Activated naive CD4-positive, alpha-beta T cell treated with anti-CD3 and anti-CD28 coated beads, Interleukin-2, amount 10 ng/mL, durations not matched to agents 7 days and 5 days (primary cell): Measurements from ENCODE around the gene PLA2G2C.

Experiments
- CTCF ChIA-PET: fragments of 350-600 bp; sonication (Branson Sonifier 250); formaldehyde crosslinking; loops from one replicate; lab custom pipeline; 2021; ENCODE audit warnings: antibody characterized with exemption; lab: Charles Lee
- DNase-seq: peaks from one replicate; pipeline ENCODE4 v3.0.0-alpha.2; 2020
- H3K27ac Mint-ChIP-seq: one replicate; pipeline ENCODE4 v1.8.0; 2021; ENCODE audit warnings: mild to moderate bottlenecking, moderate library complexity, mixed read lengths
- H3K27me3 Mint-ChIP-seq: one replicate; pipeline ENCODE4 v1.8.0; 2021; ENCODE audit warnings: mild to moderate bottlenecking, mixed read lengths
- H3K36me3 Mint-ChIP-seq: one replicate; pipeline ENCODE4 v1.8.0; 2021; ENCODE audit warnings: mixed read lengths
- H3K4me1 Mint-ChIP-seq: one replicate; pipeline ENCODE4 v1.8.0; 2021; ENCODE audit warnings: mixed read lengths
- H3K4me3 Mint-ChIP-seq: one replicate; pipeline ENCODE4 v1.8.0; 2021; ENCODE audit warnings: mild to moderate bottlenecking, moderate library complexity, mixed read lengths
- H3K9me3 Mint-ChIP-seq: one replicate; pipeline ENCODE4 v1.8.0; 2021; ENCODE audit warnings: mixed read lengths

Gene PLA2G2C

DNA sequence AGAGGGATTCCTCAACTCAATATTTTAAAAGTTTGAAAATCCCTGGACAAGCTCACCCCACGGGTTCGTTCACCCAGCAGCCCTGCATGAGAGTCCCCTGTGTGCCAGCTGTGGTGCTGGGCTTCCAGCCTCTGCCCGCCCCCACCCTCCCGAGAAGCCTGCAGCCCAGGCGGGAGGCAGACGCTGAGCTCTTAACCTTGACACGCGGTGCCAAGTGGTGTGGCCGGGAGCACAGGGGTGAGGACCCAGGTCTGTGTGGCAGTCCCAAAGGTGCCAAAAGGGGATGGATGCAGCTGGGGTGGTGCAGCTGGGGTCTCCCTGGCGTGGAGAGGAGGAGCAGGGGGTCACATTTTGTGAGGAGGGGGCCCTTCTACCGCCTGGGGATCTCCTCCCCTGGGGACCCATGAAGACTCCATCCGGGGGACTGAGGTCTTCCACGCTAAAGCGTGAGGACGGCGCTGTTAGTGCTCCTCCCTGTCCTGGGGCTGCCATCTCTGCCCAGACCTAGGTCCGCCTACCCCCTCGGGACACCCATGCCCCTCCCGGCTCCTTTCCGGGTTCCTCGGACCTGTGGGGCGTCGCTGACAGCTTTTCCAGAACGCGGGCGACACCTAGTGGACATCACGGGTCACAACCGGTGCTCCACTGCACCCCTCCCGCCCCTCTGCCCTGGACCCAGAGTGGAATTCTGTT is 34.3 kb downstream of the PLA2G2C start:
- Mint-ChIP-seq H3K36me3 (no peaks in the 10 kb centered on the region), H3K27ac (no peak overlapping the region), H3K9me3 (no peaks in the 10 kb centered on the region), H3K27me3 (peaks cover 27% of the 10 kb centered on the region), H3K4me1 (peaks cover 16% of the 10 kb centered on the region), H3K4me3 (peak overlapping the region; percentile 69)
- DNase-seq, result peak; percentile 85
- CTCF ChIA-PET, result interaction anchor here (0.8 to 4.5 kb wide), 16 partner anchors 9 to 437 kb away, joined by 3 to 51 read pairs (median 4); no protein-coding TSS in a partner anchor

DNA sequence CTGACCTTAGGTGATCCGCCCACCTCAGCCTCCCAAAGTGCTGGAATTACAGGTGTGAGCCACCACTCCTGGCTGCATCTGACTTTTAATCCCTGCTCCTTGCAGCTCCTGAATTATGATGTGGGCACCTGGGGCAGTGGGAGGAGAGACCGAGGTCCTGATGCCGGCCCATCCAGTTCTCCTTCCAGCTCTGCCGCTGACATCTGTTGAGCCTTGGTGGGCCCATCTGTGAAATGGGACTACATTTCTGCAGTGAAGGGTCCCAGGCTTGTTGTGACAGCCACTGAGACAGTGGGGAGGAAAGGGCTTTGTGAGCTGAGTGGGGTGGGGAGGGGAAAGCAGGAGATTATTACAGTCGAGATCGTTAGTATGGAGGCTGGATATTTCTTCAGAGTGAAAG is 35.3 kb downstream of the PLA2G2C start:
- peak; percentile 15 for DNase-seq
- H3K36me3 Mint-ChIP-seq, result no peaks in the 10 kb centered on the region
- no peak overlapping the region for H3K4me3 Mint-ChIP-seq
- peaks cover 29% of the 10 kb centered on the region for H3K27me3 Mint-ChIP-seq
- H3K9me3 Mint-ChIP-seq, result no peaks in the 10 kb centered on the region
- peaks cover 16% of the 10 kb centered on the region for H3K4me1 Mint-ChIP-seq
- no peak overlapping the region for H3K27ac Mint-ChIP-seq
- CTCF ChIA-PET, result interaction anchor here (1.1 to 4.5 kb wide), 6 partner anchors 43 to 489 kb away, joined by 3 to 51 read pairs (median 8); no protein-coding TSS in a partner anchor

DNA sequence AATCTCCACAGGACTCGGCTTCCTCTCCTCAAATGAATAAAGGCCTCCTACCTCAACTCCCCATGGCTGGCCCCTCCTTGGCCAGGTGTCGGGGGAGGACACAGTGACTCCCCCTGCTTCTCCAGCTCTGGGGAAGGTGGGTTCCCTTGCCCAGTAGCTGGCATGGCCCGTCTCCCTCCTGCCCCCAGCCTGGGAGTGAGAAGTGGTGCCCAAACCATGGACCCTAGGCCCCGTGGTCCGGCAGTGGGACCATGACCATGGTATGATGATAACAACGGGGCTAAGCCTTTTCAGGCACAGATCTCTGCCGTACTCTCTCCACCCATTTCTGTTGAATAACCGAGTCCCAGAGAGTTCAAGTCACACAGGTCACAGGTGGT is 36.0 kb downstream of the PLA2G2C start:
- no peaks in the 10 kb centered on the region for H3K36me3 Mint-ChIP-seq
- peaks cover 16% of the 10 kb centered on the region for H3K4me1 Mint-ChIP-seq
- CTCF ChIA-PET, result interaction anchor here (1.1 to 4.5 kb wide), 4 partner anchors 44 to 488 kb away, joined by 3 to 51 read pairs (median 15); no protein-coding TSS in a partner anchor
- H3K27ac Mint-ChIP-seq, result no peak overlapping the region
- H3K27me3 Mint-ChIP-seq, result peaks cover 31% of the 10 kb centered on the region
- H3K4me3 Mint-ChIP-seq, result no peak overlapping the region
- no peaks in the 10 kb centered on the region for H3K9me3 Mint-ChIP-seq
- DNase-seq, result peak; percentile 18

- no peaks in the 10 kb centered on the region for H3K36me3 Mint-ChIP-seq
- peak; percentile 11 for DNase-seq
- CTCF ChIA-PET, result interaction anchor here (4.5 kb wide), 1 partner anchor 232 kb away, joined by 51 read pairs; no protein-coding TSS in a partner anchor
- H3K4me1 Mint-ChIP-seq, result peaks cover 14% of the 10 kb centered on the region
- no peak overlapping the region for H3K27ac Mint-ChIP-seq
- H3K4me3 Mint-ChIP-seq, result no peak overlapping the region
- peaks cover 31% of the 10 kb centered on the region for H3K27me3 Mint-ChIP-seq
- H3K9me3 Mint-ChIP-seq, result no peaks in the 10 kb centered on the region
Measured at GRCh38 chr1:20149601-20150325, 36.6 kb downstream of the PLA2G2C start.

DNA sequence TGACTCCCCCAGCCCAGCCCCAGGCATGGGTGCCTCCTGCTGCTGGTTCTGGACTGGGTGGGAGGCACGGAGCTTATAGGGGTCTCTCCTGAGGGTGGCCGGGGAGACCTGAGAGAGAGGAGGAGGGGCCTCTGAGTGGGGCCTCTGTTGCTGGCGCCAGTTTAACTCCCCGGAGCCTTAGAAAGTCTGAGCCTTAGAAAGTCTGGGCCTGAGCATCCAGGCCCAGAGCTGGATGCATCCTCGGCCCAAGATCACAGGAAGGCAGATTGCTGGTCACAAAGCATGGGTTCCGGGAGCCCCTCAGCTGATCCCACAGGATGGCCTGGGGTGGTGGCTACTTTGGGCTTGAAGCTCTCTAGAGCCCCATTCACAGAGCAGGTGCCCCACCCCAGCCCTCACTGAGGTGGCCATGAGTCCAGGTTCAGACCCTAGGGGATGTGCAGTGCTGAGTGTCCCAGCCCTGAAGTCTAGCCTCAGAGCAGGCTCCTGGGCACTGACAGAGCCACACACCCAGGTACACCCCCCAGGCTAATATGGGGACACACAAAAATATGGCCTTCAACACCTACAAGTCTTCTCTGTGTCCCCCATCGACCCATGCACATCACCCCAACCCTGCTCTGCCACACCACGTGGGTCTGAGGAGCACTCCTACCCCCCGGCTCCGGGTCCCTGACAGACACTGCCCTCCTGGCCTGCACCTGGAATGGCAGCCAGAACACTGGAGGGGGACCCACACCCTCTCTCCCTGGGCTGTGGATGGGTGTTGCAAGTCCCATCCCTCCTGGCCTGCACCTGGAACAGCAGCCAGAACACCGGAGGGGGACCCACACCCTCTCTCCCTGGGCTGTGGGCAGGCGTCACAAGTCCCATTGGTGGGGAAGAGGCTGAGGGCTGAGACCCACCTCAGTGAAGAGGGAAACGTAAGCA is 37.5 kb downstream of the PLA2G2C start:
- H3K4me1 Mint-ChIP-seq, result peaks cover 5% of the 10 kb centered on the region
- DNase-seq, result peak; percentile 18
- H3K4me3 Mint-ChIP-seq, result no peak overlapping the region
- CTCF ChIA-PET, result no interaction called here
- no peaks in the 10 kb centered on the region for H3K9me3 Mint-ChIP-seq
- H3K27me3 Mint-ChIP-seq, result peaks cover 31% of the 10 kb centered on the region
- no peak overlapping the region for H3K27ac Mint-ChIP-seq
- H3K36me3 Mint-ChIP-seq, result no peaks in the 10 kb centered on the region

GRCh38 chr1:20147846-20148570 is 38.3 kb downstream of the PLA2G2C start:
- CTCF ChIA-PET, result no interaction called here

GRCh38 chr1:20143734-20144565 is 42.4 kb downstream of the PLA2G2C start:
- no peak overlapping the region for H3K4me3 Mint-ChIP-seq
- H3K9me3 Mint-ChIP-seq, result no peaks in the 10 kb centered on the region
- no peak overlapping the region for H3K27ac Mint-ChIP-seq
- no peaks in the 10 kb centered on the region for H3K4me1 Mint-ChIP-seq
- H3K27me3 Mint-ChIP-seq, result peaks cover 17% of the 10 kb centered on the region
- no peaks in the 10 kb centered on the region for H3K36me3 Mint-ChIP-seq
- CTCF ChIA-PET, result no interaction called here
- no peak for DNase-seq

More at GRCh38 chr1:20147846-20148570, 38.3 kb downstream of the PLA2G2C start:
- H3K27me3 Mint-ChIP-seq, result peaks cover 31% of the 10 kb centered on the region
- peaks cover 3% of the 10 kb centered on the region for H3K4me1 Mint-ChIP-seq
- H3K36me3 Mint-ChIP-seq, result no peaks in the 10 kb centered on the region
- no peak overlapping the region for H3K4me3 Mint-ChIP-seq
- H3K9me3 Mint-ChIP-seq, result no peaks in the 10 kb centered on the region
- H3K27ac Mint-ChIP-seq, result no peak overlapping the region
- DNase-seq, result no peak

- CTCF ChIA-PET, result interaction anchor here (1.2 kb wide), 1 partner anchor 9 kb away, joined by 4 read pairs; no protein-coding TSS in a partner anchor
- no peaks in the 10 kb centered on the region for H3K4me1 Mint-ChIP-seq
- no peaks in the 10 kb centered on the region for H3K36me3 Mint-ChIP-seq
- no peak overlapping the region for H3K27ac Mint-ChIP-seq
- no peak overlapping the region for H3K4me3 Mint-ChIP-seq
- DNase-seq, result no peak
- H3K9me3 Mint-ChIP-seq, result no peaks in the 10 kb centered on the region
- H3K27me3 Mint-ChIP-seq, result peaks cover 13% of the 10 kb centered on the region
Measured at GRCh38 chr1:20143318-20143717, 43.0 kb downstream of the PLA2G2C start.

GRCh38 chr1:20142001-20142710 is 44.2 kb downstream of the PLA2G2C start:
- Mint-ChIP-seq H3K4me3 (no peak overlapping the region), H3K27me3 (peaks cover 18% of the 10 kb centered on the region), H3K4me1 (no peaks in the 10 kb centered on the region), H3K36me3 (no peaks in the 10 kb centered on the region), H3K9me3 (no peaks in the 10 kb centered on the region), H3K27ac (no peak overlapping the region)
- DNase-seq, result no peak
- CTCF ChIA-PET, result interaction anchor here (1.2 kb wide), 1 partner anchor 10 kb away, joined by 4 read pairs; no protein-coding TSS in a partner anchor

DNA sequence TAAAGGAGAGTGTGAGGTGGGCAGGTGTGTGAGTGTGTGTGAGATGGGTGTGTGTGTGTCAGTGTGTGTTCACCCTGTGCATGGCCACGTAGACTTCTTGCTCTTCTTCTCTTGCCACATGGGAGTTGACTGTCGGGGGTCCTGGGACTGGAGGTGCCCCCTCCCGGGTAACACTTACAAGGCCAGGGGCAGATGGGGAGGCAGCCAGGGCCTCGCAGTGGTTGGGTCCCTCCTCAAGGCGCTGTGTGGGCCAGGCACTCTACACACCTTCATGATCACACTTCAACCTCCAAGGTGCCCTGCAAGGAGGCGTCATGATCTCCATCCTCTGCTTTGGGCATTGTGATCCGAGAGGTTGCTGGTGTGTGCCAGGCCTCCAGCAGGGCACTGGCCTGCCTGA is 44.9 kb downstream of the PLA2G2C start:
- Mint-ChIP-seq H3K4me3 (no peak overlapping the region), H3K27ac (no peak overlapping the region), H3K27me3 (peaks cover 20% of the 10 kb centered on the region), H3K4me1 (no peaks in the 10 kb centered on the region), H3K9me3 (no peaks in the 10 kb centered on the region), H3K36me3 (no peaks in the 10 kb centered on the region)
- CTCF ChIA-PET, result no interaction called here
- no peak for DNase-seq

GRCh38 chr1:20141001-20141400 is 45.3 kb downstream of the PLA2G2C start:
- H3K4me1 Mint-ChIP-seq, result no peaks in the 10 kb centered on the region
- H3K27ac Mint-ChIP-seq, result no peak overlapping the region
- H3K36me3 Mint-ChIP-seq, result no peaks in the 10 kb centered on the region
- DNase-seq, result no peak
- no peak overlapping the region for H3K4me3 Mint-ChIP-seq
- peaks cover 15% of the 10 kb centered on the region for H3K27me3 Mint-ChIP-seq
- H3K9me3 Mint-ChIP-seq, result no peaks in the 10 kb centered on the region
- CTCF ChIA-PET, result no interaction called here
